Fibroblast of skin of right biceps (primary cell): ENCODE data around the gene TMEM39B.
A peak's percentile ranks its signal among the peaks of the same experiment; 100 is the strongest.
"Not testable (repeated sequence)": the region's sequence is repeated elsewhere in the genome, so short reads cannot be mapped to it uniquely, and the experiment has no call there.

ENCODE experiments used
- DNase-seq: peaks from one replicate; pipeline ENCODE4 v3.0.0-alpha.2; 2013

The TMEM39B gene

DNA sequence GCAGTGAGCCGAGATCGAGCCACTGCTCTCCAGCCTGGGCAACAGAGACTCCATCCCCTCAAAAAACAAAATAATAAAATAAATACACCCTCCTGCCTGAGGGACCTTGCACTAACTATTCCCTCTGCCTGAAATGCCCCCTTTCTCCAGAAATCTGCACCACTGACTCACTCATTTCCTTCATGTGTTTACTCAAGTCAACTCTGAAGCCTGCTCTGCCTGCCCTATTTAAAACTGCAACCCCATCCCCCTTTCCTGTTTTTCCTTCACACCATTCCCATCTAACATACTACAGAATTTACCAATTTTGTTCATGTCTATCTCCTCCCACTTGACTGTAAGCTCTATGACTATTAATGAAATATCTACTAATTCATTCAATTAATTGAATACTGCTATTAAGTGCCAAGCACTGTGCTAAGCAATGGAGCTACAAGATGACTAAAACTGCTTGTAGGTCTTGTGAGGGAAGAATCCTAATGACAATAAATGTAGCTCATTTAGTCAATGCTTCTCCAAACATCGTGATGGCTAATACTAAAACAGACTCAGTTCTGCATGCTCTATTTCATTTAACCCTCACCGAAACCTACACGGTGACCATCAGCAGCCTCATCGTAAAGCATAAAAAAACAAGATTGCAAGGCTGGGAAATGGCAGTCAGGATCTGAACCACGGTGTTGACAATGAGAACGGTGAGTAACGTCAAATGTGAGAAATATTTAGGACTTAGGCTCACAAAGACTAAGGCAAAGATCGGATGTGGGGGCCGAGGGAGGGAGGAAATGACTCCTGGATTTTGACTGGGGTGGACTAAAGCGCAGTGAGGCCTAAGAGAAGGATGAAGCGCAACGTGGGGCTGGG is 749 bp upstream of the TMEM39B start:
- peak; percentile 81 for DNase-seq

DNA sequence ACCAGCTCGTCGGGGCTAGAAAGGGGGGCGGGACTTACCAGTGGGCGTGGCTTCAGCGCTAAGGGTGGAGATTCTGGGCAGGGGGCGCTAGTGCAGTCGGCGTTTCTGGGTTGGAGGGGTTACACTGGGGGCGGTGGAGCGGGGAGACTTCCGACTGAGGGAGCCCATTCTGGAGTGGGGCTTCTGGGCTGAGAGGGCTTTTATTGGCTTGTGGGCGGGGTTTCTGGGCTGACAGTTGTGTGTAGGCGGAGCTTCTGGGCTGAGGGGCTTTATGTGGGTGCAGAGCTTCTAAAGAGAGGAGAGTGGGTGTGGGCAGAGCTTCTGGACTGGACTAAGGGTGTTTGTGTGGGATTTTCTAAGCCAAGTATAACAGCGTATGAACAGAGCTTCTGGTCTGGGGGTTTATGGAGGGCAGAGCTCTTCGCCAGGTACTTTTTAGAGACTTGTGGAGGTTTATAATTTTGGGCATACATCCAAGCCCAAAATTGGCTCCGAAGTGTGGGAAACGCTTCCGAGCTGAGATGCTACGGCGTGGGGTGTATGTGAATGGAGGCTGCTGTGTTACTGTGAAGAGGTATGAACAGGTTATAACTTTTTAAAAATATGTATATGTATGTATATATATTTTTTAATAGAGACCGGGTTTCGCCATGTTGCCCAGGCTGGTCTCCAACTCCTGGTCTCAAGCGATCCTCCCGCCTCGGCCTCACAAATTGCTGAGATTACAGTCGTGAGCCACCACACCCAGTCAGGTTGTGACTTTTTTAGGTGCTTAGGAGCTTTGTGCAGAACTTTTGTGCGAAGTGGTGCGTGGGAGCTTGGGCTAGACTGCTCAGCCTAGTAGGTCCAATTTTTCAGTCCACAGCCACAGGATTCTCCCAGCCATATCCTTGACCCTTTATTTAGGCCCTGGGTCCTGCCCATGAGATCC is 825 bp downstream of the TMEM39B start:
- no peak for DNase-seq

DNA sequence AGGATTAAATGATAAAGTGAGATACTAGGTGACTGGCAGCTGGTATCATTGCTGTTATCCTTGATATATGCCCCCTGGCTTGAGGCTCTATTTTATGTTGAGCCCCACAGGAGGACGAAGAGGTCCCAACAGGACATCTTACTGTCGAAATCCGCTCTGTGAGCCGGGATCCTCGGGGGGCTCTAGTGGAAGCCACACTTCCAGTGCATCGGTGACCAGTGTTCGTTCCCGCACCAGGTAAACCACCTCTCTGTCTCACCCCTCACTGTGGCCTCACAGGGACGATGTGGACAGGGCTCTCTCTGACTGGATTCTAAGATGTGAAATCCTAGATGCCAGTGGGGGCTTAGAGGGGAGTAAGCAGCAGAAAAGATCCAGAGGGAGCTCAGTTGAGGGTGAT is 2.1 kb downstream of the TMEM39B start:
- no peak for DNase-seq

DNA sequence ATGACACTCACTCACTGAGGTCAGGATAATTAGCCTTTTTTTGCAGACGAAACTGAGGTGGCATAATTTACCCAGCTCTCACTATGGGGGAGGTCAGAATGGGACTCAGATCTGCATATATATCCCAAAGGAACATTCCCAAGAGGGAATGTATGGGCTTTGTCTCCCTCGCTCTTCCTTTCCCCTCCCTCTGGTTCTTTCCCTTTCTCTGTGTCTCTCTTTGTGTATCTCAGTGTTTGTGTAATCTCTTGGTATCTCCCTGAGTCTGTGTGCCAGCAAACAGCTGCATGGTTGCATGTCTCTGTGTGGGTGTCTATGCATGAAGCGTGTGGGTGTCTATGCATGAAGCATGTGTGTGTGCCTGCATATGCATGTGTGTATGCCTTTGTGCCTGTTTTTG is 4.7 kb downstream of the TMEM39B start:
- no peak for DNase-seq

DNA sequence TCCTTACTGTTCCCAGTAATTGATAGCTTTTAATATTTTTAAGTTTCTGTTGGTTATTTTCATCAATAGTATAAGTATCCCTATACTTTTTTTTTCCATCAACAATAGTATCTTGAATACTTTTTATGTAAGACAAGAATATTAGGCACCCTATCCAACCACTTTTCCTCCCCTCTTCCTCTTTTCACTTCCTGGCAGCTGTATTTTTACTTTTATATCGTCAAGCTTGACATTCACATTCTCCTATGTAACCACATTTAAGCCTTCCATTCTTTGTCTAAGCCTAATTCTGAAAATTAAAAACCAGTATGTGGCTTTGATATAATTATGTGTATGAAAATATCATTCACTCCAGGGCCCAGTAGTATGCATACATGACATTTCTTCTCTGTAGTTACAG is 9.3 kb downstream of the TMEM39B start:
- no peak for DNase-seq

DNA sequence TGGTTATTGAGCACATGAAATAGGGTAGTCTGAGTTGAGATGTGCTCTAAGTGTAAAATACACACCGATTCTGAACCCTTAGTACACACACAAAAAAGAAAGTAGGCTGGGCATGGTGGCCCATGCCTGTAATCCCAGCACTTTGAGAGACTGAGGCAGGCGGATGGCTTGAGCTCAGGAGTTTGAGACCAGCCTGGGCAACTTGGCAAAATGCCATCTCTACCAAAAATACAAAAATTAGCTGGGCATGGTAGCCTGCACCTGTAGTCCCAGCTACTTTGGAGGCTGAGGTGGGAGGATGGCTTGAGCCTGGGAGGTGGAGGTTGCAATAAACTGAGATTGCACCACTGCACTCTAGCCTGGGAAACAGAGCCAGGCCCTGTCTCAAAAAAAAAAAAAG is 13.6 kb downstream of the TMEM39B start:
- DNase-seq, result not testable (repeated sequence)

DNA sequence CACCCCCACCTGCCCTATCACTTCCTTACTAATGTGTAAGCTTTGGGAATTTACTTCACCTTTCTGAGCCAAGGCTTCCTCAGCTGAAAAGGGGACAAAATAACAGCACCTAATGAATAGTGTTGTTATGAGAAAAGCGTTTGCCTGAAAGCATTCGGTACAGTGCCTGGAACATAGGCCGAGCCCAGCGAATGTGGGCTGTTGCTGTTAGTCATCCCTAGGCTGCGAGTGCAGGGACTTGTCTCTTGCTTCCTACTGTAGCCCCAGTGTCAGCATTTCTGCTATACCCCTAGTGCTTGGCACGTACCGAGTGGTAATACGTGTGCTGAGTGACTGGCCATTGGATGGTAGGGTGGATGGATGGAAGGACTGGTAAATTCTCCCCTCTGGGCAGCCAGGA is 18.4 kb downstream of the TMEM39B start:
- no peak for DNase-seq

DNA sequence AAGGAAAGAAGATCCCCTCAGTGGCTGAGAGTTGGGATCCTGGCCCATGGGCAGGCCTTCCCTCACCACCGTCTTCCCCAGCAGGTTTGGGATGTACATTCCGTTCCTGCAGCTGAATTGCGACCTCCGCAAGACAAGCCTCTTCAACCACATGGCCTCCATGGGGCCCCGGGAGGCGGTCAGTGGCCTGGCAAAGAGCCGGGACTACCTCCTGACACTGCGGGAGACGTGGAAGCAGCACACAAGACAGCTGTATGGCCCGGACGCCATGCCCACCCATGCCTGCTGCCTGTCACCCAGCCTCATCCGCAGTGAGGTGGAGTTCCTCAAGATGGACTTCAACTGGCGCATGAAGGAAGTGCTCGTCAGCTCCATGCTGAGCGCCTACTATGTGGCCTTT is 18.9 kb downstream of the TMEM39B start:
- no peak for DNase-seq

DNA sequence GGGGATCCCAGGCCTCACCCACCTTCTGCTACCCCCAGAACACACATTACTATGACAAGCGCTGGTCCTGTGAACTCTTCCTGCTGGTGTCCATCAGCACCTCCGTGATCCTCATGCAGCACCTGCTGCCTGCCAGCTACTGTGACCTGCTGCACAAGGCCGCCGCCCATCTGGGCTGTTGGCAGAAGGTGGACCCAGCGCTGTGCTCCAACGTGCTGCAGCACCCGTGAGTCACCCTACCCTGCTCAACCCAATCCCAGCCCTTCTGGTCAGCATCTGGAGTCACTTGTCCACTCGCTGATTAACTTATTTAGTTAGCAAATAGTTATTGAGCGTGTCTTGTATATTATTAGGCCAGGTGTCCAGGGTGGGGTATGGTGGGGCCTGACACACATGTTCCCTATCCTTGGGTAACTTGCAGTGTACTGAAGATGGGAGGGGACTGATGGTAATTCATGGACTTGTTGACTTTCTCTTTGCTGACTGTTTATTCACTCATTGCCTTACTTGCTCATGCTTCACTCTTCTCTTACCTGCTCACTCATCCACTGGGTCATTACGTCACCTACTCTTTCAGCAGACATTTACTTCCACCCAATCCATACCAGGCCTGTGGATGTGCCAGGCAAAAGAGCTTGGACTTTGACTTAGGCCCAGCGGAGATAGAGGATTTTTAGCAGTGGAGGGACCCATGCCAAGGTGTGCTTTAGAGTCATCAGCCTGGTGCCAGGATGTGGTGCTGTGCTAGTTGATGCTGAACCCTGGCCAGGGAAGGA is 22.2 kb downstream of the TMEM39B start:
- DNase-seq, result no peak

DNA sequence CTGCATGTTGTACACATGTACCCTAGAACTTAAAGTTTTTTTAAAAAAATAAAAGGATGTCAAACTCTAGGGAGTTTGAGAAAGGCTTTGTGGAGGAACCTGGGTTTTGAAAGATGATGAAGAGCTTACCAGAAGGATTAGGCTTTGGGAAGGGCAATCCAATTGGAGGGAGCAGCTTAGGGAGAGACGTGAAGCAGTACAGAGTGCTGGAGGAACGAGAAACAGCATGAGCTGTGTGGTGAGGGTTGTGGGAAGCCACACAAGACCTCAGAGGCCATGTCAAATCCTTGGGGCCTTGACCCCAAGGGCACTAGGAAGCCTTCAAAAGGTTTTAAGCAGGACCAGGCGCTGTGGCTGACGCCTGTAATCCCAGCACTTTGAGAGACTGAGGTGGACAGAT is 26.7 kb downstream of the TMEM39B start:
- no peak for DNase-seq

DNA sequence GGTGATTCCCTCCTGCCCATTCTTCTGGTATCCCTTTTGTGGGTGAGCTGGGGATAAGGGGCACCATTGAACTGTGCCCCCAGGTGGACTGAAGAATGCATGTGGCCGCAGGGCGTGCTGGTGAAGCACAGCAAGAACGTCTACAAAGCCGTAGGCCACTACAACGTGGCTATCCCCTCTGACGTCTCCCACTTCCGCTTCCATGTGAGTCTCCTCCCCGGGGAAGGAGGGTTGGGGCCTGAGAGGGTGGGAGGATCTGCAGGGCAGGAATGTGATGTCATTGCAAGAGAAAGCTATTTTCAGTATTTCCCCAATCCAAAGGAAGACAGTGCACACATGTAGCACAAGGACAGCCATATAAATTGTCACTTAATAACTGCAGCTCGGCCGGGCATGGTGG is 27.6 kb downstream of the TMEM39B start:
- DNase-seq, result peak; percentile 26

DNA sequence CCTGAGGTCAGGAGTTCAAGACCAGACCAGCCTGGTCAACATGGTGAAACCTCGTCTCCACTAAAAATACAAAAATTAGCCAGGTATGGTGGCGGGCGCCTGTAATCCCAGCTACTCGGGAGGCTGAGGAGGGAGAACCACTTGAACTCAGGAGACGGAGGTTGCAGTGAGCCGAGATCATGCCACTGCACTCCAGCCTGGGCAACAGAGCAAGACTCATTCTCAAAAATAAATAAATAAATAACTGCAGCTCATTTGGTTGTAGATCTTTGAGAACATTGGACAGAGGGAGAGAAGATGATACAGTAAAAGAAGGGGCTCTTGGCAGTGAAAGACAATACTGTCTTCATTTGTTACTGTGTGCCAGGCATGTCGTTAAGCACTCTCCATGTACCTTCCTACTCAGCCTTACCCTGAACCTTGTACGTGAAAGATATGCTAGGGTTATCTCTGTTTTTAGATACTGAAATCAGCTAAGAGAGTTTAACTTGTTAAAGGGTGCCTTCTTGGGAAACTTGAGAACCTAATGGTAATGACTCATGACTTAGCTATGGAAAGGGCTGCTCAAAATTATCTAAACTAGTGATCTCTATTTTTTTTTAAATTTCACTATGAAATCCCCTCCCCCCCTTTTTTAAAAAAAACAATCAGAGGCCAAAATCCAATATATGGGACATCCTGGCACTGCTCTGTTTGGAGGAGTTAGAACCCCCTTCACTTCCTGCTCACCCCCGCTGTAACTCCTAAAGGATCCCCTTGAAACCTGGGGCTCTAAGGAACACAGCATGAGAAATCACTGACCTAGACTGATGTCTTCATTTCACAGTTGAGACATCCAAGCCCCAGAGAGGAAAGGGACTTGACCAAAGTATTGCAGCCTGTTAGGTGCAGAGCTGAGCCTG is 28.3 kb downstream of the TMEM39B start:
- peak; percentile 86 for DNase-seq

DNA sequence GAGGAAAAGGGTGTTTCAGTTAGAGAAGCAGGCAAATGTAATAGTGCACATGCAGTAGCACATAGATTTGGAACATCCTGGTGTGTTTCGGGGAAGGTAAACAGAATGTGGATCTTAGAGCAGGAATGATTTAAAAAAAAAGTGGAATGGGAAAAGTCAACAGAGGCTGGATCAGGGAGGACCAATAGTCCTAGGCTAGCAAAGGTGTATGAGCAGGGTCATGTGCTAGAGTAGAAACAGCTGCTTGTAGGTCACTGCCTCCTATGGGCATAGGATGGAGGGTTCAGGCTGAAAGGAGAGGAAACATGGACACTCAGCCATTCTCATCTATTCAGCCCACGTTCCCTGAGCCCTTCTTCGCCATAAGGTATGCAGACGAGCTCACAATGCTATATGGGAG is 31.4 kb downstream of the TMEM39B start:
- DNase-seq, result no peak

DNA sequence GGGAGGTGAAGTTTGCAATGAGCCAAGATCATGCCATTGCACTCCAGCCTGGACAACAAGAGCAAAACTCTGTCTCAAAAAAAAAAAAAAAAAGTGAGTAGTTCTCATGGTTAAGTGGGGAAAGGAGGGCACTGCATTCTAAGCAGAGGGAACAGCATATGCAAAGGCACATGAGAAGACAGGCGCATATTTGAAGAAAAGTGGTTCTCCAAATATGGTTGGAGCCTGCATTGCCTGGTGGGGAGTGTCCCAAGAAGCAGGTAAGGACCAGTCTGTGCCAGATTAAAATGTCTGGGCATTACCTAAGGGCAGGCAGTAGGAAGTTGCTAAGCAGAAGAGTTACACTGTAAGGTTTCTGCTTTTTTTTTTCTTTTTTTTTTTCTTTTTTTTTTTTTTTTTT is 32.6 kb downstream of the TMEM39B start:
- no peak for DNase-seq

DNA sequence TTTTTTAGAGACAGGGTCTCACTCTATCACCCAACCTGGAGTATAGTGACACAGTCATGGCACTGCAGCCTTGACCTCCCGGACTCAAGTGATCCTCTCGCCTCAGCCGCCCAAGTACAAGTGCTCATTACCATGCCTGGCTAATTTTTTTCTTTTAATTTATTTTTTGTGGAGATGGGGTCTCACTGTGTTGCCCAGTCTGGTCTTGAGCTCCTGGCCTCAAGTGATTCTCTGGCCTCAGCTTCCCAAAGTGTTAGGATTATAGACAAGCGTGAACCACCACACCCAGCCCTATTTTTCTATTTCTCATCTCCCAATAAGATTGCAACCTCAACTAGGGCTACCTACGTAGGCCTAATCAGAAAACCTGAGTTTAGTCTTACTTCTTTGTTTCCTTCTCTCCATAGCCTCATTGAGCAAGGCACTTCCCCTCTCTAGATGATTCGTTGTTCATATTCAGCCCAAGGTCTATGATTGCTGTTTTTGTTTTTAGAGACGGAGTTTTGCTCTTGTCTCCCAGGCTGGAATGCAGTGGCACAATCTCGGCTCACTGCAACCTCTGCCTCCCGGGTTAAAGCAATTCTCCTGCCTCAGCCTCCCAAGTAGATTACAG is 34.0 kb downstream of the TMEM39B start:
- DNase-seq, result no peak

DNA sequence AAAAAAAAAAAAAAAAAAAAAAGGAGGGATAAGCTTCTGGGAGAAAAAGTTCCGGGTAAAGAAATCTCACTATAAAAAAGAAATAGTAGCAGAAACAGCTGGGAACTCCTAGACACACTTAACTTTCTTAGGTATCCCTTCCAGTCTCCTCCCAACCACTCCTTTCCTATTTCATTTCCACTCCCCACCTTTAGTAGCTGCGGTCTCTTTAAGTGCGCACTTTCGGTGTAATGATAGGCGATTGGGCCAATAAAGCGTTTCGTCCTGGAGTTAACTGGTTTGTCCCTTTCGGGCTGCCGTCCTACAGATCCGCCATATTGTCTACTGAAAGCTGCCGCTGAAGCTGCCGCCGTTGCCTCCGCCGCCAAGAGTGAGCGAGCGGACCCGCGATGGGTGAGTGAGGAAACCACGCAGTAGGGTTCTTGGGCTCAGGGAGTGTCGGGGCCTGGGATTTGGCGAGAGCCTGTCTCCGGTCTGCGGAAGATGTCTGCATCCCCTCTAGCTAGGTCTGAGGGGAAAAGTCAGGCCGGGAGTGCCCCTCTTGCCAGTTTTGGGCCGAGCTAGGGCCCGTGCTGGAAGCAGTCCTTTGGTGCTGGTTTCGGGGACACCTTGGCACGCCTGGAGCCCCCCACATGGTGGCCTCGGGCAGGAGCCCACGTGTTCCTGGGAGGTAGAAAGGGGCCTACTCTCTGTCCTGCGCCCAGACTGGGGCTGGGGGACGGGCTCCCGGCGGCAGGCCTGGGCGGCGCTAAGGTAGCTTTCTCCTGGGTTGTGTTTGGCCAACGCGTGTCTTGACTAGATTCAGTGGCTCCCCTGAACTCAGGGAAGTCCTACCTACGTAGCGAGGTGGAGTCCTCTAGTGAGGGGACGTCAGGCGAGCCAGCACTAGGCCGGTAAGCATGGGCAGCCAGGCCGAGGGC is 35.3 kb downstream of the TMEM39B start, which contains the start of gene KPNA6:
Gene KPNA6, plus strand, starts transcription at position 315 of the 920 bp plus-strand sequence. Its CDS starts 75 bp downstream, at position 390.
- DNase-seq, result peak; percentile 98

DNA sequence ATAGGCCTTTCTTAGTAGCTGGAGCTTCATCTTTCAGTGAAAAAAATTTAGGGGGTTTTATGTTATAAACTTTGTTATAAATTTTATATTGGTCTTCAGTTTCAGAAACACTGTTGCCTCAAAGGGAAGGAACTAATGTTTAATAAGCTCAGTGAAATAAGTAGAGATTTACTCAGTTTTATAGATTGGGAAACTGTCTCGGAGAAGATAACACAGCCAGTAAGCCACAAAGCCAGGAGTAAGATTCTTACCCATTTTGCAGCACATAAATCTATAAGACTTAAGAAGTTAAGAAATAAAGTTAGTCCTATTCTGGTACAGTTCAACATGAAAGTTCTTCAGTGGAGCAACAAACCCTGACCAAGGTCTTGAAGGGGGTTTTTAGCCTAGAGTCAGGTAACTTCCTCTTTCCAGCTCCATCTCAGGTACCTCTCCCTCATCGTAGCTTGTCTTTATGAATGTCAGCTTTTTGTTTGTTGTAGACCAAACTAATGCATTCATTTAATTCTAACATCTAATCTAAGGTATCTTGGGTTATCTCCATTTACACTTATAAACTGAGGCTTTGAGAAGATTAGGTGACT is 38.4 kb downstream of the TMEM39B start:
- DNase-seq, result no peak

DNA sequence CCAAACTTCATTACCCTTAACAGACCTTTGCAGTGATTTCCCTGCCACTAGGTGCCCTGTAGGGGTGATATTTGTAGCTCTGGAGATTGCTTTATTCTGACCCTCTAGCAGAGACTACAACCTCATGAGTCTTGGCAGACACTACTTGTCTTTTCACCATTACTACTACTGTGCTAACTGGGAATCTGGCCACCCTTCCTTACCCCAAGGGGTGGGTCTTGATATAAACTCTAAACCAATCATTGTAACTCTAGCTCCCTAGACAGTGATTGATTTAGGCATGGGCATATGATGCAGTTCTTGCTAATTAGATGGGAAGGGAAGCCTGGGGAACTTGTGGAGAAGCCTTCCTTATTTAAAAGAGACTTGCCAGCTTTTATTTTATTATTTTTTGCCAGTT is 39.0 kb downstream of the TMEM39B start:
- no peak for DNase-seq

DNA sequence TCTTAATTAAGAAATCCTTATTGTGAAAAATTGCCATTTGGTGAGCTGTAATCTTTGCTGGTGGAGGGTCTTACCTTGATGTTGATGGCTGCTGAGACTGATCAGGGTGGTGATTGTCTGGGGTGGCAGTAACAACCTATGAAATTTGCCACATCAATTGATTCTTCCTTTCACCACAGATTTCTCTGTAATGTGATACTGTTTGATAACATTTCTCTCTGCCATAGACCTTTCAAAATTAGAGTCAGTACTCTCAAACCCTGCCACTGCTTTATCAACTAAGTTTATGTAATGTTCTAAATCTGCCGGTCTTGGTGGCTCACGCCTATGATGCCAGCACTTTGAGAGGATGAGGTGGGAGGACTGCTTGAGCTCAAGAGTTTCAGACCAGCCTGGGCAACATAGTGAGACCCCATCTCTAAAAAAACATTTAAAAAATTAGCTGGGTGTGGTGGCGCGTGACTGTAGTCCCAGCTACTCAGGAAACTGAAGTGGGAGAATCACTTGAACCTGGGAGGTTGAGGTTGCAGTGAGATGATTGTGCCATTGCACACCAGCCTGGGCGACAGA is 40.2 kb downstream of the TMEM39B start:
- DNase-seq, result no peak

DNA sequence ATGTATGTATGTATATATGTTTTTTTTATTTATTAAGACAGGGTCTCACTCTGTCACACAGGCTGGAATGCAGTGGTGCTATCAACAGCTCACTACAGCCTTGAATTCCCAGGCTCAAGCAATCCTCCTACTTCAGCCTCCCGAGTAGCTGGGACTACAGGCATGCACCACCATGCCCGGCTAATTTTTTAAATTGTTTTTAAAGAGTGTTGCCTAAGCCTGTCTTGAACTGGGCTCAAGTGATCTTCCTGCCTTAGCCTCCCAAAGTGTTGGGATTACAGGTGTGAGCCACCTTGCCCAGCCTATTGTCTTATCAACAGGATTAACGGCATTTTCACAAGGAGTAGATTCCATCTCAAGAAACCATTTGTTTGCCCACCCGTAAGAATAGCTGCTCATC is 40.7 kb downstream of the TMEM39B start:
- not testable (repeated sequence) for DNase-seq
